Lung (tissue), 12 donors: ENCODE data around the gene SPINT2. TPM values are rescaled to one million over a fixed set of nuclear protein-coding genes. Genes with fewer than 3 reads are reported as not detected.
A peak's percentile ranks its signal among the peaks of the same experiment; 100 is the strongest.

Source experiments
- ATAC-seq: fragments of 200-7000 bp; cut with Tn5 transposase; one replicate; pipeline ENCODE4 v1.9.1; 2020; ENCODE audit warnings: moderate number of reproducible peaks; ENCODE audit not compliant: insufficient read depth, low FRiP score
- DNase-seq, 3 donors: peaks; one replicate each; pipeline ENCODE4 v3.0.0-alpha.2; 2013 to 2017
- H3K27ac ChIP-seq, 2 donors: one replicate each; pipeline ENCODE4 v1.5.1; 2013; ENCODE audit warnings: mild to moderate bottlenecking in 2 of 2, moderate library complexity in 2 of 2, control low read depth in 1 of 2, inconsistent platforms in 1 of 2, low read depth in 1 of 2, low read length in 1 of 2
- H3K27me3 ChIP-seq, 3 donors: one replicate each; pipeline ENCODE4 v1.5.1; 2013; ENCODE audit warnings: low read length in 2 of 3; ENCODE audit not compliant: control insufficient read depth in 3 of 3, insufficient read depth in 3 of 3
- H3K36me3 ChIP-seq, 4 donors: one replicate each; pipeline ENCODE4 v1.5.1; 2013; ENCODE audit warnings: low read length in 4 of 4, mild to moderate bottlenecking in 1 of 4, moderate library complexity in 1 of 4; ENCODE audit not compliant: control insufficient read depth in 4 of 4, insufficient read depth in 4 of 4
- H3K4me1 ChIP-seq, 5 donors: one replicate each; pipeline ENCODE4 v1.5.1; 2013; ENCODE audit warnings: low read length in 5 of 5, mild to moderate bottlenecking in 2 of 5, moderate library complexity in 1 of 5; ENCODE audit not compliant: control insufficient read depth in 5 of 5, insufficient read depth in 5 of 5
- H3K4me3 ChIP-seq: one replicate; pipeline ENCODE4 v1.5.1; 2013; ENCODE audit warnings: mild to moderate bottlenecking, control low read depth, moderate library complexity
- H3K9ac ChIP-seq, 2 donors: one replicate each; pipeline ENCODE4 v1.5.1; 2013; ENCODE audit warnings: low read length in 2 of 2, control low read depth in 1 of 2; ENCODE audit not compliant: insufficient read depth in 1 of 2
- H3K9me3 ChIP-seq, 4 donors: one replicate each; pipeline ENCODE4 v1.5.1; 2013; ENCODE audit warnings: low read length in 3 of 4, mild to moderate bottlenecking in 1 of 4, moderate library complexity in 1 of 4; ENCODE audit not compliant: control insufficient read depth in 4 of 4, insufficient read depth in 3 of 4
- CTCF ChIP-seq: IDR thresholded peaks from 2 replicates; pipeline ENCODE4 v1.5.1; 2012; ENCODE audit warnings: mild to moderate bottlenecking; ENCODE audit errors: control extremely low read depth, extremely low read depth
- WGBS, 2 donors: extraction: QIAGEN DNeasy Blood & Tissue Kit; methylation state at CpG; one replicate each; pipeline ENCODE4 v1.1.7; 2013; 5-methylcytosine and 5-hydroxymethylcytosine counted together
- polyA plus RNA-seq, 2 donors: library from polyadenylated mRNA; stranded (reverse); fragments of 200-250 nt; gene quantifications; one replicate each; pipeline ENCODE4 v1.2.1, GENCODE V29; 2013
- total RNA-seq, 2 donors: library from RNA; depleted of rRNA in 1 of 2; stranded (reverse); fragments of >200 nt in 1 of 2; gene quantifications; one replicate each; pipeline ENCODE4 v1.2.1, GENCODE V29; 2014 to 2021
- donor health status: control.
- donor health status: control.
- donor health status: Bipolar disorder and iron deficiency.
- donor health status: healthy.
- donor health status: DM: yes; HTN: yes; CAD: no.

The SPINT2 gene
- total and polyA plus RNA-seq, 4 donors: 145 to 259 (median 247) TPM

DNA sequence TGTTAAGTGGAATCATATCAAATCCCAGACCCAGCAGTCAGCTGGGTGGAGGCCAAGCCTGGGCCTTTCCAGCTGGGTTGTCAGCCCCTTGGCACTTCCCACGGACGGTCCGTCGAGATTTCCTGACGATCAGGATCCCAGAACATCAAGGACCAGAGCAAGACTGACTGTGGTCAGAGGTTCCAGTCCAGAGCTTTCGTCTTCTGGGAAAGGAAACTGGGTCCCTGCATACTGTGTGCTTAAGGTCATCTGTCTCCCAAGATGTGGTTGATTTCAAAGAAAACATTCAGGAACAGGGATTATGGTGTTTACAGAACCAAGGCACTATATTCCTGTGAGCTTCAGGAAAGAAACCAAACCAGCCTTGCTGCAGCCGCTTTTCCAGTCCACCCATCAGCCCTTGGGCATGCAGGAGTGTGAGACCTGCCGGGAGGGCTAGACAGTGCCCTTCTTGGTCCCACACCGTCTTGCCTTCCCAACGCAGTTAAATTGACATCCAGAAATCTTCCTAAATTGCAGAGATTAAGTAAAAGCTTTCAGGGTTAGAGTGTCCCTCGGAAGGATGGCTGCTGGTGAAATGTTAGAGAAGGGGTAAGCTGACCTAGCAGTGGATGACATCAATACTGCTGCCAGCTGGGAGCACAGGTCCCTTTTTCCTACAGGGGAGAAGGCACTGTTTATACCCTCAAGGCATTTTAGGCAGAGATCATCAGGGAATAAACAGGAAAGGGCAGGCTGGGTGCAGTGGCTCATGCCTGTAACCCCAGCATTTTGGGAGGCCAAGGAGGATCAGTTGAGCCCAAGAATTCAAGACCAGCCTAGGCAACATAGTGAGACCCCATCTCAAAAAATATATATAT, 34.7 kb downstream of the SPINT2 start:
- Histone ChIP-seq H3K27ac (peak overlapping the region in 1 of 2 donors; percentile 38), H3K4me1 (peaks cover 0 to 5% (median 0%) of the 10 kb centered on the region in 5 donors), H3K9me3 (no peaks in the 10 kb centered on the region), H3K27me3 (no peaks in the 10 kb centered on the region), H3K36me3 (no peaks in the 10 kb centered on the region), H3K9ac (no peak overlapping the region), H3K4me3 (no peak overlapping the region)
- no peak for TF ChIP-seq CTCF
- DNase-seq (no peak), ATAC-seq (no peak)
- WGBS, 2 donors: 70 to 74% methylated on average over 11 of the region's 11 CpGs

- 31 to 40% methylated on average over 26 to 28 of the region's 28 CpGs for whole genome bisulfite sequencing, 2 donors
- H3K27me3 ChIP-seq: no peaks in the 10 kb centered on the region
- H3K4me1 ChIP-seq: peaks cover 0 to 10% (median 0%) of the 10 kb centered on the region in 5 donors
- peak within 1 kb of the TSS; percentile 38 to 85 for H3K27ac ChIP-seq
- H3K4me3 ChIP-seq: peak within 1 kb of the TSS; percentile 25
- DNase-seq (no peak), ATAC-seq (peak; percentile 70)
- H3K36me3 ChIP-seq: peaks cover 0 to 28% (median 10%) of the 10 kb centered on the region in 4 donors
- no peak within 1 kb of the TSS for H3K9ac ChIP-seq
- H3K9me3 ChIP-seq: no peaks in the 10 kb centered on the region
- TF ChIP-seq CTCF: no peak
Observed at GRCh38 chr19:38303517-38304351, 39.4 kb downstream of the SPINT2 start, which contains the start of gene C19orf33. TSS of gene C19orf33 (plus strand) at chr19:38304251. CDS start at chr19:38304262, 11 bp downstream.

GRCh38 chr19:38304352-38304865, 40.0 kb downstream of the SPINT2 start:
- ATAC-seq: peak; percentile 8

More at GRCh38 chr19:38304352-38304865, 40.0 kb downstream of the SPINT2 start:
- H3K27ac ChIP-seq: peak overlapping the region; percentile 38 to 85
- TF ChIP-seq CTCF: no peak
- H3K4me1 ChIP-seq: peaks cover 0 to 12% (median 0%) of the 10 kb centered on the region in 5 donors
- DNase-seq: no peak
- WGBS, 2 donors: 64 to 83% methylated on average over 27 of the region's 27 CpGs
- no peaks in the 10 kb centered on the region for H3K9me3 ChIP-seq
- no peak overlapping the region for H3K9ac ChIP-seq
- no peaks in the 10 kb centered on the region for H3K27me3 ChIP-seq
- H3K36me3 ChIP-seq: peaks cover 0 to 35% (median 10%) of the 10 kb centered on the region in 4 donors
- peak overlapping the region; percentile 25 for H3K4me3 ChIP-seq
